Rectal smooth muscle tissue (tissue), 1 donor: ENCODE measurements around the gene TSPAN7.

Source experiments
- H3K27ac ChIP-seq: one replicate; pipeline ENCODE4 v1.7.0; 2013; ENCODE audit warnings: low read depth, low read length, inconsistent platforms
- H3K27me3 ChIP-seq: one replicate; pipeline ENCODE4 v1.7.0; 2013; ENCODE audit warnings: low read length; ENCODE audit not compliant: control insufficient read depth, insufficient read depth
- H3K36me3 ChIP-seq: one replicate; pipeline ENCODE4 v1.7.0; 2013; ENCODE audit warnings: low read length; ENCODE audit not compliant: control insufficient read depth, insufficient read depth
- H3K4me1 ChIP-seq: one replicate; pipeline ENCODE4 v1.7.0; 2013; ENCODE audit warnings: low read length; ENCODE audit not compliant: control insufficient read depth, insufficient read depth
- H3K4me3 ChIP-seq: one replicate; pipeline ENCODE4 v1.7.0; 2013; ENCODE audit warnings: low read length
- H3K9ac ChIP-seq: one replicate; pipeline ENCODE4 v1.7.0; 2013; ENCODE audit warnings: low read length

The TSPAN7 gene

GRCh38 chrX:38561951-38562719 lies 793 bp downstream of the TSPAN7 start:
- Histone ChIP-seq H3K4me3 (peak overlapping the region; percentile 68), H3K9ac (no peak overlapping the region), H3K27ac (no peak overlapping the region), H3K27me3 (no peaks in the 10 kb centered on the region), H3K4me1 (no peaks in the 10 kb centered on the region), H3K36me3 (no peaks in the 10 kb centered on the region)

GRCh38 chrX:38563030-38563429 lies 1.7 kb downstream of the TSPAN7 start:
- Histone ChIP-seq H3K9ac (no peak overlapping the region), H3K4me1 (no peaks in the 10 kb centered on the region), H3K4me3 (peak overlapping the region; percentile 68), H3K27me3 (no peaks in the 10 kb centered on the region), H3K27ac (no peak overlapping the region), H3K36me3 (no peaks in the 10 kb centered on the region)

- no peak overlapping the region for H3K9ac ChIP-seq
- no peak overlapping the region for H3K27ac ChIP-seq
- no peak overlapping the region for H3K4me3 ChIP-seq
- no peaks in the 10 kb centered on the region for H3K4me1 ChIP-seq
- no peaks in the 10 kb centered on the region for H3K27me3 ChIP-seq
- H3K36me3 ChIP-seq, result no peaks in the 10 kb centered on the region
Observed at GRCh38 chrX:38570396-38570795, 9.1 kb downstream of the TSPAN7 start.

GRCh38 chrX:38571058-38571457 lies 9.7 kb downstream of the TSPAN7 start:
- Histone ChIP-seq H3K9ac (no peak overlapping the region), H3K27ac (no peak overlapping the region), H3K4me1 (no peaks in the 10 kb centered on the region), H3K27me3 (no peaks in the 10 kb centered on the region), H3K36me3 (no peaks in the 10 kb centered on the region), H3K4me3 (no peak overlapping the region)

- Histone ChIP-seq H3K27me3 (no peaks in the 10 kb centered on the region), H3K36me3 (no peaks in the 10 kb centered on the region), H3K4me3 (no peak overlapping the region), H3K9ac (no peak overlapping the region), H3K4me1 (no peaks in the 10 kb centered on the region), H3K27ac (no peak overlapping the region)
Observed at GRCh38 chrX:38574858-38575257, 13.5 kb downstream of the TSPAN7 start.

GRCh38 chrX:38575888-38576287 lies 14.5 kb downstream of the TSPAN7 start:
- no peaks in the 10 kb centered on the region for H3K4me1 ChIP-seq
- H3K27ac ChIP-seq, result no peak overlapping the region
- H3K27me3 ChIP-seq, result no peaks in the 10 kb centered on the region
- H3K4me3 ChIP-seq, result no peak overlapping the region
- no peaks in the 10 kb centered on the region for H3K36me3 ChIP-seq
- no peak overlapping the region for H3K9ac ChIP-seq

GRCh38 chrX:38577738-38578137 lies 16.4 kb downstream of the TSPAN7 start:
- no peak overlapping the region for H3K4me3 ChIP-seq
- no peak overlapping the region for H3K27ac ChIP-seq
- no peaks in the 10 kb centered on the region for H3K4me1 ChIP-seq
- H3K27me3 ChIP-seq, result no peaks in the 10 kb centered on the region
- no peak overlapping the region for H3K9ac ChIP-seq
- no peaks in the 10 kb centered on the region for H3K36me3 ChIP-seq

GRCh38 chrX:38578167-38578566 lies 16.8 kb downstream of the TSPAN7 start:
- no peaks in the 10 kb centered on the region for H3K27me3 ChIP-seq

GRCh38 chrX:38583181-38583580 lies 21.8 kb downstream of the TSPAN7 start:
- H3K27me3 ChIP-seq, result no peaks in the 10 kb centered on the region
- H3K36me3 ChIP-seq, result no peaks in the 10 kb centered on the region
- H3K4me3 ChIP-seq, result no peak overlapping the region
- H3K27ac ChIP-seq, result no peak overlapping the region
- no peaks in the 10 kb centered on the region for H3K4me1 ChIP-seq
- H3K9ac ChIP-seq, result no peak overlapping the region

More at GRCh38 chrX:38578167-38578566, 16.8 kb downstream of the TSPAN7 start:
- Histone ChIP-seq H3K9ac (no peak overlapping the region), H3K27ac (no peak overlapping the region), H3K4me1 (no peaks in the 10 kb centered on the region), H3K4me3 (no peak overlapping the region), H3K36me3 (no peaks in the 10 kb centered on the region)

GRCh38 chrX:38594434-38594833 lies 33.1 kb downstream of the TSPAN7 start:
- no peaks in the 10 kb centered on the region for H3K27me3 ChIP-seq
- no peak overlapping the region for H3K4me3 ChIP-seq
- H3K27ac ChIP-seq, result no peak overlapping the region
- H3K4me1 ChIP-seq, result no peaks in the 10 kb centered on the region
- H3K36me3 ChIP-seq, result no peaks in the 10 kb centered on the region
- H3K9ac ChIP-seq, result no peak overlapping the region

- Histone ChIP-seq H3K9ac (no peak overlapping the region), H3K27ac (no peak overlapping the region), H3K27me3 (no peaks in the 10 kb centered on the region), H3K36me3 (no peaks in the 10 kb centered on the region), H3K4me1 (no peaks in the 10 kb centered on the region), H3K4me3 (no peak overlapping the region)
Observed at GRCh38 chrX:38595801-38596200, 34.5 kb downstream of the TSPAN7 start.

- Histone ChIP-seq H3K36me3 (no peaks in the 10 kb centered on the region), H3K4me1 (no peaks in the 10 kb centered on the region), H3K27me3 (no peaks in the 10 kb centered on the region), H3K4me3 (no peak overlapping the region), H3K27ac (no peak overlapping the region), H3K9ac (no peak overlapping the region)
Observed at GRCh38 chrX:38596939-38597338, 35.6 kb downstream of the TSPAN7 start.
